ENCODE data around the gene ASB3.
"Not testable (repeated sequence)": the region's sequence is repeated elsewhere in the genome, so short reads cannot be mapped to it uniquely, and the experiment has no call there.

ASB3 gene

DNA sequence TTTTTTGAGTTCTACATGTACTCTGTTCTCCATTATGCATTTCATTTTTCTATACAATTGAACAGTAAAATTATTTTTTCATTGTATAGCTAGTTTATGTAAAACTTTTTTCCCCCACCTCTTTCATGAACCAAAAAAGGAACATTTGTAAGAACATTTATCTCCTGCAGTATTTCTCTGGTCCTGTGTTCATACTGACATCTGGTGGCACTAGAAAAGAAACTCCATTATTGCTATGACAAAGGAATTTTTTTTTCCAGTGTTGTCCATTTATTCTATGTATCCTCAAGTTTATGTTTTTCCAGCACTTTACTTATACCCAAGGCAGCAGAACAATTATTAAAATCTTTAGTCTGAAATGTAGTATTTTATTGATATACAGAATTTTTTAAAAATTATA, 46.6 kb downstream of the ASB3 start:
- DNase-seq (ENCODE audit: low read depth in 3 of 3): no peak

DNA sequence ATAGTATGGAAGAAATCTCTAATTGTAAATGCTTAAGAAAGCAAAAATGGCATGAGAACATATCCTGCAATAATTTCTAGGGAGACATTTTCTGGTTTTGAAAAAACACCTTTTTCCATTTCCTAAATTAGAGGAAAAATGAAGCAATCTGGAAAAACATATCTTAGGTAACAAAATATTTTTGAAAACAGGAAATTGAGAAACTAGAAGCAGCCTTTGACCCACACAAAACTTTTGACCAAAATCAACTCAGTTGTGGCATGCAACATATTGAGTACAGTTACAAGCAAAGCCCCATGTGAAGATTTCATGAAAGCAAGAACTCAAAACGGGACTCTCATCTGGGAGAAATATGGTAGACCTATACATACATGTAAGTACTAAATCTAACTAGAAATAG, 47.7 kb downstream of the ASB3 start:
- no peak for DNase-seq (ENCODE audit: low read depth in 3 of 3)

DNA sequence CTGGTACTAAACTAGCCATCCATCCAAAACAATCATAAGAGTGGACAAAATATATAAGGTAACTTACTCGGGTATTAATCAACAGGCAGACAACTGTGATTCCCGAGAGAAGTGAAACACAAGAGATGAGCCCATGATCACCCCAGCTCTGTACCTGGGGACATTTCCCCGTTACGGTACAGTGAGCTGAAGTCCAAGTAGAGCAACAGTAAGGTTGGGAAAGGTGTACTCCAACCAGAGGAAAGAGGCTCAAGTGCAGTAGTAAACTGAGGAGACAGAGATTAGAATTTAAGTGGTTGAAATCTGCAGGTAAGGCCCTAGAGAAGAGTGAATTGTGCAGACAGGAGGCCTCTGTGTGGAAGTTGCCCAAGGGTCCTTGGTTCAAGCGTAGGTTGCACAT, 49.7 kb downstream of the ASB3 start:
- DNase-seq (ENCODE audit: low read depth in 3 of 3): no peak

DNA sequence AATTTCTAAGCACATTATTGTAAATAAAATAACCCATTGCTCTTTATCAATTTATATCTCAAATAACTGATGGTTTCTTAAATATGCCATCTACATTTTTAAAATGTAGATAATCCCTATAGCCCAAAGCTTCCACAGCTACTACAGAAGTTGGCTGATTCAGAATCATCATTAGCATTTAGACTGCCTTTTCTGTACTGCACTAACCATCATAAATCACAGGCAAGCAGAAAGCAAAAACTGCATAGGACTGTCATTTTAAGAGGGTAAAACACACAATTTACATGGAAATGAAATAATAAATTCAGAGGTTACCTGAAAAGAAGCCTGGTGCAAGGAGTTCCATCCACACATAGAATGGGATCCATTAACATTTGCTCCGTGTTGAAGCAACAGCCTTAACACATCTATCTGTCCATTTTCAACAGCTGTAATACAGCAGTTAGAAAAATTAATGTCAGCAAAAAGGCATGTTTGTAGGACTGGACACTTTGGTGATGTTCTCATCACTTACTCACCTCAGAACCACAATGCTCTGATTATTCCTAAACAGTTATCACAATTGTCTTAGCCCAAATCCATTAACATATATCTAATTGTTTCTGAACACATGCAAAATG, 57.5 kb downstream of the ASB3 start:
- DNase-seq (ENCODE audit: low read depth in 3 of 3): no peak

- DNase-seq (ENCODE audit: low read depth in 3 of 3): no peak
Observed at GRCh38 chr2:53727921-53728320, 58.8 kb downstream of the ASB3 start.

GRCh38 chr2:53725662-53726061, 61.1 kb downstream of the ASB3 start:
- no peak for DNase-seq (ENCODE audit: low read depth in 3 of 3)

DNA sequence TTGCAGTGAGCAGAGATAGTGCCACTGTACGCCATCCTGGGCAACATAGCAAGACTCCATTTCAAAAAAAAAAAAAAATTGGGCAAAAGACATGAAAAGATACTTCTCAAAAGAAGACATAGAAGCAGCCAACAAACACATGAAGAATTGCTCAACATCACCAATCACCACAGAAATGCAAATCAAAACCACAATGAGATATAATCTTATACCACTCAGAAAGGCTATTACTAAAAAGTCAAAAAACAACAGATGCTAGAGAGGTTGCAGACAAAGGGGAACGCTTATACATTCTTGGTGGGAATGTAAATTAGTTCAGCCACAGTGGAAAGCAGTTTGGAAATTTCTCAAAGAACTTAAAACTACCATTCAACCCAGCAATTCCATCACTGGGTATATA, 62.2 kb downstream of the ASB3 start:
- DNase-seq (ENCODE audit: low read depth in 3 of 3): no peak

DNA sequence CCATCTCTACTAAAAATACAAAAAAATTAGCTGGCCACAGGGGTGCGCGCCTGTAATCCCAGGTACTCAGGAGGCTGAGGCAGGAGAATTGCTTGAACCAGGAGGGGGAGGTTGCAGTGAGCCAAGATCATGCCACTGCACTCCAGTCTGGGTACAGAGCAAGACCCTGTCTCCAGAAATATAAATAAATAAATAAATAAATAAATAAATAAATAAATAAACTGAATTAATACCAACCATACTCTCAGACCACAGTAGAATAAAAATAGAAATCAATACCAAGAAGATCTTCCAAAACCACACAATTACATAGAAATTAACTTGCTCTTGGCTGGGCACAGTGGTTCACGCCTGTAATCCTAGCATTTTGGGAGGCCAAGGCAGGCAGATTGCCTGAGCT, 65.8 kb downstream of the ASB3 start:
- not testable (repeated sequence) for DNase-seq (ENCODE audit: low read depth in 3 of 3)

DNA sequence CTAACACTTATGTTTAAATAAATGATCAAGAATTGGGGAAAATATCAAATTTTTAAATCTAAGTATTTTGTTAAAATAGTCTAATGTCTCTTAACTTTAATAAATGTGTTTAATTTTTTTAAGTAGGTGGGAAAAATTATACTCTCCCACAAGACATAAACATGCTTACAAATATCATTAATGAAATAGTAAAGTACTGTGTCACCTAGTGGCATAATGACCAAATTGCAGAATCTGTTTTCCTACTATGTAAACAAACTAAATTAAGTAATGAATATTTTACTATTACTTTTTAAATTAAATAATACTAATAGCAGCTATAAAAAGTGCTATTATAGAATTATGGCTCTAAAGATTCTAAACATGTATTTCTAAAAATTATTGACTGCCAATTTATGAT, 71.2 kb downstream of the ASB3 start:
- no peak for DNase-seq (ENCODE audit: low read depth in 3 of 3)

DNA sequence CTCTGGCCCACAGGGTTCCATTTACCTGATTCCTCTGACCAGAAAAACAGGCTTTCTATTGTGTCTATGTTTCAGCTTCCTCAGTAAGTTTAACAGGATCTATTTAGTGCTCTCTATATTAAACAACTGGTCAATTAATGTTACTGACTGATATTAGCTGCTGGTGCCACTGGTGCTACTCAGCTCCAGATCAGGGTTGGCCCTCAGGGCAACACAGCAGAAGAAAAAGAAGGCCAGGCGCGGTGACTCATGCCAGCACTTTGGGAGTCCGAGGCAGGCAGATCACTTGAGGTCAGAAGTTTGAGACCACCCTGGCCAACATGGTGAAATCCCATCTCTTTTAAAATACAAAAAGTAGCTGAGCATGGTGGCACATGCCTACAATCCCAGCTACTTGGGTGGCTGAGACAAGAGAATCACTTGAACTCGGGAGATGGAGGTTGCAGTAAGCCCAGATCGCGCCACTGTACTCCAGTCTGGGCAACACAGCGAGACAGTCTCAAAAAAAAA, 75.4 kb downstream of the ASB3 start:
- DNase-seq (ENCODE audit: low read depth in 3 of 3): no peak

- no peak for DNase-seq (ENCODE audit: low read depth in 3 of 3)
Observed at GRCh38 chr2:53708988-53709387, 77.8 kb downstream of the ASB3 start.

DNA sequence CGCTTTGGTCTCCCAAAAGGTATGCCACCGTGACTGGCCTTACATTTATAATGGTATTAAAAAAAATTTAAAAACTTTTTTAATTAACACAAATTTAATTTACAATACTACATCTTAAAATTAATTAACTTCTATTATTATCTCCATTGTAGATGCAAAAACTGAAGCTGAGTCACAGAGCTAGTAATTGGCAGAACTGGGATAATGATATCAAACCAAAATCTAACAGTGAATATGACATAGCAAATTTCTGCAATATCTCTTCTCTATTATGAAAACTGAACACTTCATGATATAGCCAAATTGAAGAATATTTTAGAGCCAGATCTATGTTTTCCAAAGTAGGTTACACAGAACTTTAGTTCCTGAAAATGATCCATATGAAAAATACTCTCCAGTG, 85.5 kb downstream of the ASB3 start:
- no peak for DNase-seq (ENCODE audit: low read depth in 3 of 3)

- no peak for DNase-seq (ENCODE audit: low read depth in 3 of 3)
Observed at GRCh38 chr2:53697686-53698085, 89.1 kb downstream of the ASB3 start.

DNA sequence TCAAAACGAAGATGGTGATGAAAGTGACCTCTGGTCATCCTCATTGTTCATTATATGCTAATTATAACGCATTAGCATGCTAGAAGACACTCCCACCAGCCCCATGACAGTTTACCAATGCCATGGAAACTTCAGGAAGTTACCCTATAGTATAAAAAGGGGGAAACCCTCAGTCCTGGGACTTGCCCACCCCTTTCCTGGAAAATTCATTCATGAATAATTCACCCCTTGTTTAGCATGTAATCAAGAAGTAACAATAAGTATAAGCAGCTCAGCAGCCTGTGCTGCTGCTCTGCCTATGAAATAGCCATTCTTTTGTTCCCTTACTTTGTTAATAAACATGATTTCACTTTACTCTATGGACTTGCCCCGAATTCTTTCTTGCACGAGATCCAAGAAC, 89.7 kb downstream of the ASB3 start:
- DNase-seq (ENCODE audit: low read depth in 3 of 3): no peak

DNA sequence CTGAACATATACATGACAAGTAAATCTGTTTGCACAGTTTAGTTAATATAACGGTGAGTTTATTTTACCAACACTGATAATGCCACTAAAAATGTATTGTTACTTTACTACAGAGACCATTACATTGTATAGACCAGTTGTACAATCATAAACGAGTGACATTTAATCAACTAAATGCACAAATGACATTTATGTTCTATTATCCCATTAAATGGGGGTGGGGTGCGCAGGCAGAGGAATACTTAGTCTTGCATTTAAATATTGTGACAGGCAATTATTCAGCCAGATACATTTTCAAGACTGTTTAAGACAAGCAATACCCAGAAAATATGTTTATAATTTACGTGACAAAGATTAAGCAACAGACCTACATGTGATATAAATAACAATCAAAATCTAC, 91.2 kb downstream of the ASB3 start:
- DNase-seq (ENCODE audit: low read depth in 3 of 3): no peak

DNA sequence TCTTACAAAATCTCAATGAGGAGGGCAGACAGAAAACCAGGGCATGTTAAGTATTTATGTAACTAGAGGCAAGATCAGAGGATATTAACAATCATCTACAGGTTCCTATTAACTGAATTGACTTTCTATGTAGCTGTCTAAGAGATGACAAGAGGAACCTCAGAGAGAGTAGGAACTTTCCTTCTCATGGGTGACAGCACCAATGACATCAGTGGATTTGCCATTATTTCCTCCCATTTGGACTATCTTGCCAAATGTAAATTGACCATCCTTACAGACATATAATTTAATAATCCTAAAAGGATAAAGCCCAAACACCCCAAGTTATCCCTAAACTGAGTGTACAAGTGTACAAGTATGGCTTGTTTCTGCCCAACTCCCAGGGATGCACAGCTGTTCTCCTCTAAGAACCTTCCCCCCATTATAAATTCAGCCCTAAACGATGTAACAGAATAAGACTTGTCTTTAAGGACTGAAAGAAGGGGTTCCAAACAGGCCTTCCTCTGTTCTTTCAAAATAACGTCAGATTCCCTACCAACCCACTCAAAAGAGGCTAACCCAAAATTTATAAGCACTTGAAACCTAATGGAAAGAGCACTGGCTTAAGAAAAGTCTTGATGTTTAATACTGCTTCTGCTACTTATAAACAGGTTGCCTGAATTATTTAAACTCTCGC, 92.5 kb downstream of the ASB3 start:
- DNase-seq (ENCODE audit: low read depth in 3 of 3): no peak

DNA sequence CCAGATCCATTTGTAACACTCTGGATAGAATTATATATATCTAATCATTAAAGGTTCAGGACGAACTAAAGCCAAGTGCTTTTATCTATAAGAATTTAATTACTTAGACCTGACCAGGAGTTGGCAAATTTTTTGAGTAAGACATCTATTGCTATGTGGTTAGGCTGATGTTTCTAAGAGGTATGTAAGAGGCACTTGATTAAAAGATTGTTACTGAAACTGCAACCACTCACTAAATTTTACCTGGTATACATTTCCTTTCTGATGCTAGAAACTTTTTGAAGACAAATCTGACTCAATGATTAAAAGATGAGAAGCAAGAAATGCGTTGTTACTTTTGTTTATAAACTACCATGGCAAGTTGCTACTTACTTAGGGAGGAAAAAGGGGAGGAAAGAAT, 95.9 kb downstream of the ASB3 start:
- no peak for DNase-seq (ENCODE audit: low read depth in 3 of 3)

GRCh38 chr2:53672881-53673522, 113.8 kb downstream of the ASB3 start:
- no peak for DNase-seq (ENCODE audit: low read depth in 3 of 3)

- DNase-seq (ENCODE audit: low read depth in 3 of 3): no peak
Observed at GRCh38 chr2:53670331-53670730, 116.4 kb downstream of the ASB3 start.

DNA sequence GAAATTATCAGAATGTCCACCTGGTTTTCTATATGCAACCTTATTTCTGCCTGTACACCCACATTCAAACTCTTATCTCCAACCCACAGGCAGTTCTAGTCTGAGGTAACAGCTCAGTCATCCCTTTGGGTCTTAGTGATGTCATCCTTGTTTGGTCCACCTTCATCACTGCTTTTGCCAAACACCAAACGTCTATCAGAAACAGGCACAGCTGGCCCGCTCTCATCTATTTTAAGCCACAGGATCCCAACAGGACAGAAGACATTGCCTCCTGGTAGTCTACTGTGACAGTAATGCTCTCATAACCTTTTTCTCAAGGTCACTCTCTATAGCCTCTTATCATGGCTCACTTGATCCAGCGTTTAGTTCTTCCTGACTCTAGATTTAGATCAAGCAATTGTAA, 118.1 kb downstream of the ASB3 start:
- no peak for DNase-seq (ENCODE audit: low read depth in 3 of 3)

GRCh38 chr2:53667130-53667529, 119.6 kb downstream of the ASB3 start:
- not testable (repeated sequence) for DNase-seq (ENCODE audit: low read depth in 3 of 3)

GRCh38 chr2:53660886-53661285, 125.9 kb downstream of the ASB3 start:
- DNase-seq (ENCODE audit: low read depth in 3 of 3): no peak

DNA sequence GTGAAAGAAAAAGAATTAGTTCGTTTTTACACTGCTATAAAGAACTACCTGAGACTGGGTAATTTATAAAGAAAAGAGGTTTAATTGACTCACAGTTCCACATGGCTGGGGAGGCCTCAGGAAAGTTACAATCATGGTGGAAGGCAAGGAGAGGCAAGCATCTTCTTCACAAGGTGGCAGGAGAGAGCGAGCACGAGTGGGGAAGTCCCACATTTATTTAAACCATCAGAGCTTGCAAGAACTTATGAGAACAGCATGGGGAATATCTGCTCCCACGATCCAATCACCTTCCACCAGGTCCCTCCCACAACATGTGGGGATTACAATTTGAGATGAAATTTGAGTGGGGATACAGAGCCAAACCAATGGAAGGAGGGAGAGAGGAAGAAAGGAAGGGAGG, 128.3 kb downstream of the ASB3 start:
- DNase-seq (ENCODE audit: low read depth in 3 of 3): not testable (repeated sequence)

All from stimulated activated CD4-positive, alpha-beta T cell treated with anti-CD3 and anti-CD28 coated beads, TNF-alpha, amount 100 ng/mL, for 24 hours (primary cell).